NCI-H2107 (cell line): ENCODE results near the gene GOLT1A.
A peak's percentile ranks its signal among the peaks of the same experiment; 100 is the strongest.

Experiments used
- DNase-seq: peaks from one replicate; lab custom pipeline; 2025; lab: John Stamatoyannopoulos, UW

Gene GOLT1A

DNA sequence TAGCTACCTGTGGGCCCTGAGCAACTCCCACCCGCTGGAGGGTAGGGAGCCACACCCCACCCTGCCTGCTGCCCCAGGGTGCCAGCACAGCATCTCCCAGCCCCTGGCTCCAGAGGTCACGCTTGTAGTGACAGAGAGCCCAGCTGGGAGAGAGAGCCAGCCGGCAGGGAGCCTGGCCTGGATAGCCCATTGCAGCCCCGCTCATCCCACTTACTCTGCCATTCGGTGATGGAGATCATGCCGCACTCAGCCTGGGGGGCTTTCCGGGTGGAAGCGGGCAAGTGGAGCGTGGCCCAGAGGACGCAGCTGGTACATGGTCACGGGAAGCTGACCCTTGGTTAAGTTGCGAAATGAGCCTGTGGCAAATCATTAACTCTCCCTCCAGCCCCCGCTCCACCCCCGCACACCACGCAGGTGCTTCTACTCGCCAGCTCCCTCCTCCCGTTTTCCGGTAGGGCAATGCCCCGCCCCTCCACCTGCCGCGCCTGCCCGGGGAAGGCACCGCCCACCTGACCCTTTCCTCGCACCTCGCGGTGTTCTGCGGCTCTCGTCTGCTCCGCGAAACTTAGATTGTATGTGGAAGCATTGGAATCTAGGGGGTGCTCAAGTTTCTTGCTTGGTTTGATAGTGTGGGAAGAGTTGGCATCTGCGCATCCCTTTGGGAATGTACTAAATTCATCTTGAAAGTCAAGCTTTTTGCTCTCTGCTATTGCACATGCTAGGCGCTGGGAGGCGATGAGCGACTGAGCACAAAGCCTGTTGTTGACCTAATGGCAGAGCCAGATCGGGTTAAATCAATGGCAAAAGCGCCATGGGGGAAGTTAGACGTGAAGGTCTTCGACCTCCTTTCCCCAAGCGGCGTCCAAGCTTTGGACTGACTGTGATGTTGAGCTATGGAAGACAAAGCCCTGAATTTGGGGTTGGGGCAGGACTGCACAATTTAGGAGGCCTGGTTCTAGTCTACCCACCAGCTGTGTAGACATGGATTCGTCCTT lies at the start of gene GOLT1A:
Gene GOLT1A, minus strand, starts transcription at position 321 of the 995 bp plus-strand sequence. Its CDS starts 82 bp downstream, at position 239.
- no peak for DNase-seq

- no peak for DNase-seq
Measured at GRCh38 chr1:204263254-204263910, 49.6 kb upstream of the GOLT1A start.

GRCh38 chr1:204262506-204263253 lies 48.9 kb upstream of the GOLT1A start:
- DNase-seq: no peak

- no peak for DNase-seq
Measured at GRCh38 chr1:204261746-204262505, 48.1 kb upstream of the GOLT1A start.

DNA sequence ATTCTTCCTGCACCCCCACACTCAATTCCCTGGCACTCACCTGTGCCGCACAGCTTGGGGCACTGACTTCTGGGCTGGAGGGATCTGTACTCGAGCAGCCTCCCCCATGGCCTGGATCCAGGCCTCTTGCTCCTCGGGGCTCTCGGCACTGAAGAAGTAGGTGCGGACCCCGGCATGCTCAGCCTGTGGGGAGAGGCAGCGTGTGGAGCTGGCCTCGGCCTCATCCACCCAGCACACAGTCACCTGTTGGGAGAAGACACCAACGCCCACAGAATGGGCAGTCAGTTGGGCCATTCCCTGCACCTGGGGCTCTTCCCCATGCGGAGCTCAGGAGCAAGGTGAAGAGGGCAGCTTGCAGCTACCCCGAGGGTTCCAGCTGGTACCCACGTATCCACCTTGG lies 47.5 kb upstream of the GOLT1A start:
- no peak for DNase-seq

DNA sequence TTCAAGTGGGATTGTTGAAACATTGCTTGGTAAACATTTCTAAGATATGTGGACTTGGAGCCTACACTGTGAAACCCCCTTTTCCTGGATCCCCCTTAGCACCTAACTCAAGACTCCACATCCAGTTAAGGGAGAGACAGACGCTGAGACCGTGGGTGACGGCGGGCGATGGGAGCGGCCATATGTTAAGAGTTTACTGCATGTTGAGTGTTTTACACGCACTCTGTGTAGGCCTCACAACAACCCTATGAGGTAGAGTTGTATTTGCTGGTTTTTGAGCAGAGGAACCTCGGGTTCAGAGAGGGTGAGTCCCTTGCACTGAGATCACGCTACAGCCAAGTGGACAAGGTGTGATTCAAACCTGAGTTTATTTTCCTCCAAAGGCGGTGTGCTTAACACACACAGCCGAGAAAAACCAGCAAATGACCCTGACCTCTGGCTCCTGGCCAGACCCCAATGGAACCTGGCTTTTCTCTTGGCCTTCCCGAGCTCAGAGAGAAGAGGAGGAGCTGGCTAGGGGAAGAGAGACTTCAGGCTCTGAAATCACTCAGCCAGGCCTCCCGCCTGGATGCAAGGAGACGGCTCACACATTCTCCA lies 46.9 kb upstream of the GOLT1A start:
- no peak for DNase-seq

DNA sequence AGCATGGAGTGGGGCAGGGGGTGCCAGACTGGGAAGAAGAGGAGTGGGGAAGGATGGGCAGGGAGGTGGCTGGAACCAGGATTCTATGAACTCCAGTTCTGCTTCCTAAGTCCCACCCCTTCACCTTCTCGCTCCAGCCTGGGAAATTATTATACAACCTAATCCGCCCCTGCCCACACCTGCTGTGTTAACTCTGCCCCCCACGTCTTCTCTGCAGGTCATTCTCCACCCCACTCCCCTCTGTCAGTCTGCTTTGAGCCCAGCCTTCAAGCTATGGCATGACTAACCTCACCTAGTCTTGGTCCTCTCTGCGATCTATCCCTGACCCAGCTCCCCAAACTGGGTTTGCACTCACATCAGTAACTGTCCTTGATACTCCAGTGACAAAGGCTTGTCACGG lies 46.0 kb upstream of the GOLT1A start:
- DNase-seq: no peak

DNA sequence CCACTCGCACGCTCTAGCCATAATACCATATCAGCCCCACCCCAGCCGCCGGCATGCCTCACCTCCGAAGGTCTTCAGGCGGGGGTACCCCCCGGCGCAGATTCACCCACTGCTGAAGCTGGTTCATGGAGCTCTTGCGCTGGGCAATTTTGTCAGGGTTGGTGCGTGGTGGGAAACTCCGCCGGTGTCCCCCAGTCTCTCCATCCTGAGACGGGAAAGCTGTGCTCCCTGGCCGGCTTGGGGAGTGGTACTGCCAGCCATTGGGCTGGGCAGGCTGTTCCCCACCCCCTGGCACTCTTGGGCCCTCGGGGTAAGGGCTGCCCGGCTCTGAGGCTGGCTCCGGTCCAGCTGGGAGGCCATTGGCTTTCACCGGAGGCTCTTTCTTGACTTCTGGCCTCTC lies 45.4 kb upstream of the GOLT1A start:
- DNase-seq: no peak

DNA sequence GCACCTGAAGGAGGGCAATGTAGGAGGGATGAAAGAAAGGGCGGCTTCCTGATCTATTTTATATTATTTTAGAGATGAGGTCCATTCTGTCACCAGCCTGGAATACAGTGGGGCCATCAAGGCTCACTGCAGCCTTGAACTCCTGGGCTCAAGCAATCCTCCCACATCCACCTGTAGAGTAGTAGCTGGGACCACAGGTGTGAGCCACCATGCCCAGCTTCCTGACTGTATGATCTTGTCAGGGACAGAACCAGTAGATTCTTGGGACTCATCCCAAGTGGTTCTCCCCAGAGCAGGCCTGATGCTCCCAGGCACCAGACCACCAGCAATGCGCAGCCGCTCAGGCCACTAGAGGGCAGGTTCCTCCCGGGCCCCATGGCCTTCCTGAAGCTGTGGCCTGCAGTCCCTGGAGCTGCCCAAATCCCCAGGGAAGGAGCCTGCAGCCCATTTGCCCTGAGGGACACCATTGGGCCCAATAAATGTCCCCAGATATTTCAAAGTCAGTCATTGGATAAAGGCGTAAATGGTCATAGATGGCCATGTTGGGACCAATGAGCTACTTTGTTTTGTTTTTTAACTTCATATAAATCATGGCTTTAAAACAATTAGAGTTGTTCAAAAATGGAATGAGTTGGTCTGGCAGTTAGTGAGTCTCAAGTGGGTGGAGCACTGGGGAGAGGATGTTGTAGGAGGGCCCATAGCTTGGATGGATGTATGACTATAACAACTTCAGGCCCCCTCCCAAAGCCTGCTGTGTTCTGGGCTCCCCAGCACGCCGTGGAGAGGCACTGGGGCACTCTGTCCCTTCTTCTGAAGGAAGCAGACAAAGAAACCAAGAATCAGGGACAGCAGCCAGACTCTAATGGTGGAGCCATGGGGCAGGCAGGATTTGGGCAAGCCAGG lies 44.7 kb upstream of the GOLT1A start:
- peak; percentile 52 for DNase-seq

DNA sequence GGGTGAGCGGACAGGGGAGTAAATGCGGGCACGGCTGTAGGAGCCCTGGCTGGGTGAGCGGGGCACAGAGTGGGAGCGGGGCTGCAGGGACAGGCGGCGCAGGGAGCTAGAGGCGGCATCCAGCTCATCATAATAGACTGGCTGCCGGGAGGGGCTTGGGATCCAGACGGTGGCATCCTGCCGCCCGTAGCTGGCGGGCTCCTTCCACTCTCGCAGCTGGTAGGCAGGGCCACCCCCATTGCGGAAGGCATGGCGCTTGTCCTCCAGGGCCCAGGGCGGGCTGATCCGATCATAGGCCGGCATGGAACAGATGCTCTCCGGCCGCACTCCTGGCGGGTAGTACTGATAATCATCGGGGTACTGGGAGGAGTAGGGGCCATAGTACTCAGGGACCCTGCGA lies 43.7 kb upstream of the GOLT1A start:
- DNase-seq: no peak

DNA sequence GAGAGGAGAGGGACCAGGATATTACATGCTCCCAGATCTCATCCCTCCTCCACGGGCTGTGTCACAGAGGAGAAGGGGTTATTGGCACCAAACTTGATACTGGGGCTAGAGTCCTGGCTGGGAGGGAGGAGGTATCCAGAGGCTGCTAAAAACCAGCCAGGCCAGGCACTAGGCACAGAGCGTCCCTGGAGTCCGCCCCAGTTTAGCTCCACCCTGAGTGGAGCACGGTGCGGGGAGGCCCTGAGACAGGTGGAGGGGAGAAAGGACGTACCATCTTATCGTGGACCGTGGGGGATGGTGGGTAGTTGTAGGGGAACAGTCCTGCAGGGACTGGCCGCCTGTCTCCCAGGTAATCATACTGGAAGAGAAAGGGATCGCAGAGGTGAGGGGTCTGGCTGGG lies 42.7 kb upstream of the GOLT1A start:
- DNase-seq: no peak

- DNase-seq: no peak
Measured at GRCh38 chr1:204255966-204256365, 42.2 kb upstream of the GOLT1A start.

DNA sequence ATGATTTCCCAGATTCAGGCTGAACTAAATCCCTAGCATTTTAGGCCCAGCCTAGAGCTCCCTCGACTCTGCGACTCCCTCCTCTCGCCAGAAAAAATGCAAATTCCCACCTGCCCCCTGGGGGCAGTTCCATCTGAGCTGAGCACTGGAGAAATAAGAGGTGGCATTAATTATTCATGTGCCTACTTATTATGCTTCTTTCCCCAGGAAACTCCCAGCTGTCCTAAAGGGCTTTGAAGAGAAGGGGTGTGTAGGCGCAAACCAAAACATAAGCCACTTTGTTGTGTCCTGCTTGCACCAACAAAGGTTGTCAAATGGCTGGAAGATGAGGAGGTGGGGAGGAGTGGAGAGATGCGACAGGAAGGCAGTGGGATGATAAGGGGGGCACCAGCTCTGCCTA lies 41.4 kb upstream of the GOLT1A start:
- DNase-seq: peak; percentile 18

GRCh38 chr1:204254031-204254661 lies 40.4 kb upstream of the GOLT1A start:
- no peak for DNase-seq

DNA sequence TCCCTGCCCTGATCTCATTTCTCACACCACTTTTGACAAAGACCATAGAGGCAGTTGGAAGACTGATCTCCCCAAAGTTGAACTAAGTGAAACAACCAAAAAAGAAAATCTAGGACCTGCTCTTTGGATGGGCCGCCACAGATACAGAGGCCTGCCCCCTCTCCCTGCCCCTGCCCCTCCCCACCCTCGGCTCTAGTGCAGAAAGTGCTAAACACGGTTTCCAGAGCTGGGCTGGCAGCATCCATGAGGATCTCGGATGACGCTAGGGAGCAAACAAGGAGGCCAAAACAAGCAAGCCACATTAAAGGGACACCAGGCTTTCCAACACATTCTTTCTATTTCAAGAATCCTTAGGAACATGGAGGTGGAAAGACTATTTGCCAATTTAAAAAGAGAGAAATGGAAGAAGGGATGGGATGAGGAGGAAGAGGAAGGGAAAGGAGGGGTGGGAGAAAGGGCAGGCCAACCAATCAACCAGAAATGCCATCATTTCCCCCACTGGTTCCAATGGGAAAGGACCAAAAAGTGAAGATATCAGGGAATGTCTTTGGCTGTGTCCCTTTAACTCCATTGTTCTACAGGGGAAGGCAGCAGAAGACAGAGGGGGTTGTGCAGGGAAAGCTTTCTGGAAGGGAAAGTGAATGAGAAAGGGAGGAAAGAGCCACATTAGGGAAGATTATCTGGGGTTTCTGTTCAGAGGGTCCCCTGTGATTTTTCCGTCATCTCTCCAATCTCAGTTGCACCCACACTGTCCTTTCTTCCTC lies 38.3 kb upstream of the GOLT1A start:
- DNase-seq: no peak

DNA sequence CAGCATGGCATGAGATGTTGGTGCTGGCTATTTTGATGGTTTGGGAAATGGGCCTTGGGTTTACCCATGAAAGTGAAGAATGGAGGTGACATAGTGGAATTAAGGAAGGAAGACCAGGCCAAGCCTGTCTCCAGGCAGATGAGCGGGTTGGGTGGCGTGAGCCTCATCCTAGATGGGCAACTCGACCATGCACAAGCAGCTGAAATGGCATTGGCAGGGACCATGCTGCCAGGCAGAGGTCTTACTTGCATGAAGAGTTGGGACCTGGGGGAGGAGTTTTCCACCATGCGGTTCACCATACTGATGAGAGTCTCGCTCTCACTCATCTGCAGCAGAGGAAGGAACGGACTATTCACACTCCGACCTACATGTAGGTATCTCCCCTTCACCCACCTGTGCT lies 37.5 kb upstream of the GOLT1A start:
- DNase-seq: no peak

DNA sequence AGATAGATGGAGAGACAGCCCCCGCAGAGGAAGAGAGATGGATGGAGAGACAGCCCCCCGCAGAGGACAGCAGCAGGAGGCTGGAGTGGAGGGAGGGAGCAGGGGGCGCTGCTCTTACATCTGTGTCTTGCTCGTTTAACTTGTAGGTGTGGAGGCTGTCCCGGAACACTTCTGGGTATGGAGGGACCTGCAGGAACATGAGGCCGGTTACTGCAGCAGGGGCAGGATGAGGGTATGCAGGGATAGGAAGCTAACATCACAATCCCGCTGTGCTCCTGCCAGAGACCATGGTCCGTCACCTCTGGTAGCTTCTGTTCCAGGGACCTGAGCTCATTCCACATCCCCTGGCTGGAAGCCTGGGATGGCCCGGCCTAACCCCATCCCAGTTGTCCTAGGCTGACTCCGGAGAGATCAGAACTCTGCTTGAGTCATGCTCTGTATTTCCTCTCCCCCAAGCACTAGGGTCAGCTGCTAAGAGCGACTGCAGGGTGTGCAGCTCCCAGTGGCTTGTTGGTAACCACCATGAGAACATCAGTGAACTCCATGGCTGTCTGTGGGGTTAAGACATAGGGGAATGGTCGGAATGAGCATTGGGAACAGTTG lies 36.7 kb upstream of the GOLT1A start:
- no peak for DNase-seq

GRCh38 chr1:204249736-204250427 lies 36.1 kb upstream of the GOLT1A start:
- no peak for DNase-seq
